A549 treated with RU486 at 1 μM for 4 hours (cell line): ENCODE data around the gene CCDC71. TPM values are rescaled to one million over a fixed set of nuclear protein-coding genes. Genes with fewer than 3 reads are reported as not detected.

Experiments used
- total RNA-seq: library from RNA; stranded (reverse); fragments of 200-300 nt; extraction: Qiagen RNA extraction; gene quantifications from 5 replicates; pipeline ENCODE4 v1.2.3, GENCODE V29; 2022; ENCODE audit warnings: low read depth

Gene CCDC71
- 10.6 to 14.9 TPM (median 12.9 TPM) in 5 replicates for total RNA-seq

GRCh38 chr3:49165771-49166751 lies at the start of gene CCDC71:
Gene CCDC71 (minus strand): TSS chr3:49166331. CDS start chr3:49164208, 2,123 bp downstream.

GRCh38 chr3:49171119-49171774 lies 5.1 kb upstream of the CCDC71 start, which contains the start of gene KLHDC8B:
Gene KLHDC8B (plus strand): TSS chr3:49171598. CDS start chr3:49172770, 1,172 bp downstream.

GRCh38 chr3:49132437-49133225 lies 33.5 kb downstream of the CCDC71 start, which contains the start of gene LAMB2:
Gene LAMB2 (minus strand): TSS chr3:49133050. CDS start chr3:49132867, 183 bp downstream.

GRCh38 chr3:49120438-49121131 lies 45.5 kb downstream of the CCDC71 start, which contains the start of gene USP19:
Gene USP19 (minus strand): TSS chr3:49120823. CDS start chr3:49119145, 1,678 bp downstream.

Other genes with a start within 250 kb of the CCDC71 start
- 54.8 to 65.9 TPM (median 64.7 TPM) in 5 replicates for gene ARIH2, start 247.5 kb downstream of the CCDC71 start, total RNA-seq
- 12.0 to 20.6 TPM (median 19.5 TPM) in 5 replicates for gene P4HTM, start 176.1 kb downstream of the CCDC71 start, total RNA-seq
- gene WDR6, start 158.9 kb downstream of the CCDC71 start, total RNA-seq: 61.7 to 73.4 TPM (median 67.7 TPM) in 5 replicates
- gene DALRD3, start 147.8 kb downstream of the CCDC71 start, total RNA-seq: 16.0 to 25.0 TPM (median 22.3 TPM) in 5 replicates
- gene NDUFAF3, start 144.2 kb downstream of the CCDC71 start, total RNA-seq: 65.5 to 98.1 TPM (median 89.1 TPM) in 5 replicates
- gene IMPDH2, start 136.9 kb downstream of the CCDC71 start, total RNA-seq: 156 to 171 TPM (median 162 TPM) in 5 replicates
- gene QRICH1, start 72.3 kb downstream of the CCDC71 start, total RNA-seq: 37.3 to 40.1 TPM (median 39.0 TPM) in 5 replicates
- 128 to 155 TPM (median 153 TPM) in 5 replicates for gene QARS1, start 61.6 kb downstream of the CCDC71 start, total RNA-seq
- 18.7 to 24.8 TPM (median 23.0 TPM) in 5 replicates for gene USP19, start 45.5 kb downstream of the CCDC71 start, total RNA-seq
- 64.3 to 97.2 TPM (median 88.8 TPM) in 5 replicates for gene LAMB2, start 33.3 kb downstream of the CCDC71 start, total RNA-seq
- gene KLHDC8B, start 5.3 kb upstream of the CCDC71 start, total RNA-seq: 3.1 to 7.0 TPM (median 4.6 TPM) in 5 replicates
- gene C3orf62, start 110.9 kb upstream of the CCDC71 start, total RNA-seq: 1.4 to 2.4 TPM (median 2.1 TPM) in 5 replicates
- gene USP4, start 173.7 kb upstream of the CCDC71 start, total RNA-seq: 10.6 to 14.4 TPM (median 13.4 TPM) in 5 replicates
- 247 to 313 TPM (median 296 TPM) in 5 replicates for gene GPX1, start 192.0 kb upstream of the CCDC71 start, total RNA-seq
- 452 to 535 TPM (median 469 TPM) in 5 replicates for gene RHOA, start 245.6 kb upstream of the CCDC71 start, total RNA-seq
- 20.2 to 25.5 TPM (median 23.4 TPM) in 5 replicates for gene TCTA, start 246.1 kb upstream of the CCDC71 start, total RNA-seq